HepG2 (cell line): ENCODE results near the gene C6orf15. TPM values are rescaled to one million over a fixed set of nuclear protein-coding genes. Genes with fewer than 3 reads are reported as not detected.

Experiments
- ARNT2 ChIP-seq: sonication (generic); formaldehyde crosslinking; IDR thresholded peaks from 2 replicates; pipeline ENCODE4 v1.8.0; 2022; ENCODE audit warnings: mild to moderate bottlenecking, low read depth, missing genetic modification reagents, moderate library complexity
- ATF7 ChIP-seq, 2 experiments: fragments of 450-650 bp in 1 of 2; sonication (generic) in 1 of 2; formaldehyde crosslinking in 1 of 2; IDR thresholded peaks; 2 replicates each; pipeline versions ENCODE4 v1.4.0 to v1.6.1; 2016 to 2020; ENCODE audit warnings: antibody characterized with exemption in 1 of 2, mild to moderate bottlenecking in 1 of 2, missing genetic modification reagents in 1 of 2
- ATF7-NPFF ChIP-seq: sonication (generic); formaldehyde crosslinking; IDR thresholded peaks from 2 replicates; pipeline ENCODE4 v1.8.1; 2023; ENCODE audit warnings: mild to moderate bottlenecking, low read depth, missing genetic modification reagents, moderate library complexity
- ELF3 ChIP-seq: IDR thresholded peaks from 2 replicates; pipeline ENCODE4 v1.6.1; 2016; ENCODE audit warnings: missing genetic modification reagents, missing compliant biosample characterization
- FOXK1 ChIP-seq: sonication (generic); formaldehyde crosslinking; IDR thresholded peaks from 2 replicates; pipeline ENCODE4 v1.4.0; 2020; ENCODE audit warnings: low read depth, missing genetic modification reagents, borderline replicate concordance
- GATAD2A ChIP-seq: IDR thresholded peaks from 2 replicates; pipeline ENCODE4 v1.6.1; 2016
- HNRNPK ChIP-seq: fragments of 200-400 bp; formaldehyde crosslinking; IDR thresholded peaks from 2 replicates; pipeline ENCODE4 v1.6.1; 2018; ENCODE audit warnings: low read length, low read depth, moderate library complexity, mild to moderate bottlenecking; ENCODE audit not compliant: poor library complexity, severe bottlenecking
- NCOR1 ChIP-seq: fragments of 200-600 bp; sonication (generic); IDR thresholded peaks from 2 replicates; pipeline ENCODE4 v1.7.0; 2017; ENCODE audit warnings: antibody characterized with exemption, low read length, borderline replicate concordance
- PHF21A ChIP-seq: sonication (generic); formaldehyde crosslinking; IDR thresholded peaks from 2 replicates; pipeline ENCODE4 v1.5.0; 2020; ENCODE audit warnings: mild to moderate bottlenecking, missing genetic modification reagents
- RBM22 ChIP-seq: fragments of 200-400 bp; formaldehyde crosslinking; optimal IDR thresholded peaks from 2 replicates; pipeline ENCODE3; 2017; ENCODE audit warnings: mild to moderate bottlenecking, low read length, moderate library complexity
- SP140L ChIP-seq: sonication (generic); formaldehyde crosslinking; IDR thresholded peaks from 2 replicates; pipeline ENCODE4 v1.4.0; 2020; ENCODE audit warnings: missing genetic modification reagents, borderline replicate concordance
- TARDBP ChIP-seq: sonication (generic); formaldehyde crosslinking; IDR thresholded peaks from 2 replicates; pipeline ENCODE4 v1.8.0; 2022; ENCODE audit warnings: mild to moderate bottlenecking, missing genetic modification reagents
- TRIM24 ChIP-seq: sonication (generic); formaldehyde crosslinking; IDR thresholded peaks from 2 replicates; pipeline ENCODE4 v1.8.0; 2022; ENCODE audit warnings: mild to moderate bottlenecking, missing genetic modification reagents
- ZKSCAN1 ChIP-seq: fragments of 150-350 bp; IDR thresholded peaks from 2 replicates; pipeline ENCODE4 v1.6.1; 2014; ENCODE audit warnings: low read length
- ZMAT3 ChIP-seq: sonication (generic); formaldehyde crosslinking; conservative IDR thresholded peaks from 2 replicates; pipeline ENCODE4 v1.7.0; 2021; ENCODE audit warnings: missing genetic modification reagents
- ZNF3 ChIP-seq: IDR thresholded peaks from 2 replicates; pipeline ENCODE4 v1.7.0; 2017; ENCODE audit warnings: inconsistent platforms
- ZNF33B ChIP-seq: sonication (generic); formaldehyde crosslinking; IDR thresholded peaks from 2 replicates; pipeline ENCODE4 v1.5.1; 2020; ENCODE audit warnings: mild to moderate bottlenecking, missing genetic modification reagents
- ZNF614 ChIP-seq: IDR thresholded peaks from 2 replicates; pipeline ENCODE4 v1.6.1; 2018; ENCODE audit warnings: missing biosample characterization, missing genetic modification reagents, inconsistent platforms, borderline replicate concordance
- ZNF776 ChIP-seq: sonication (generic); formaldehyde crosslinking; IDR thresholded peaks from 2 replicates; pipeline ENCODE4 v1.4.0; 2020; ENCODE audit warnings: mild to moderate bottlenecking, missing genetic modification reagents
- ZNF879 ChIP-seq: sonication (generic); formaldehyde crosslinking; IDR thresholded peaks from 2 replicates; pipeline ENCODE4 v1.8.1; 2023; ENCODE audit warnings: missing genetic modification reagents
- ZNF883 ChIP-seq: sonication (generic); formaldehyde crosslinking; IDR thresholded peaks from 2 replicates; pipeline ENCODE4 v1.5.1; 2020; ENCODE audit warnings: mild to moderate bottlenecking, missing genetic modification reagents; ENCODE audit errors: not compliant biosample characterization
- ZSCAN29 ChIP-seq: sonication (generic); formaldehyde crosslinking; conservative IDR thresholded peaks from 2 replicates; pipeline ENCODE4 v1.4.0; 2020; ENCODE audit warnings: mild to moderate bottlenecking, missing genetic modification reagents
- polyA plus RNA-seq, 8 experiments: library from polyadenylated mRNA; depleted of rRNA in 3 of 8; stranded (reverse) in 7 of 8; unstranded in 1 of 8; fragments of >200 nt; fragmentation: Illumina TruSeq in 4 of 8; extraction: Trizol in 4 of 8; gene quantifications; 2 replicates each; pipeline versions ENCODE4 v1.2.1 to v1.2.3, GENCODE V29; 2011 to 2016; ENCODE audit warnings: low read depth in 4 of 8, missing spikeins in 1 of 8, mixed read lengths in 1 of 8; ENCODE audit not compliant: insufficient read depth in 1 of 8
- total RNA-seq, 5 experiments: library from RNA; depleted of rRNA; stranded (reverse); fragments of >200 nt; fragmentation: Illumina TruSeq; extraction: Trizol; gene quantifications; 2 replicates each; pipeline ENCODE4 v1.2.3, GENCODE V29; 2016; ENCODE audit warnings: low read depth in 1 of 5
- TF ChIP-seq, protein P1 (sequence below): sonication (generic); formaldehyde crosslinking; conservative IDR thresholded peaks from 2 replicates; pipeline ENCODE4 v1.8.1; 2023; ENCODE audit warnings: missing genetic modification reagents
- TF ChIP-seq, protein P2 (sequence below): sonication (generic); formaldehyde crosslinking; IDR thresholded peaks from 2 replicates; pipeline ENCODE4 v1.4.0; 2020; ENCODE audit warnings: missing genetic modification reagents
- TF ChIP-seq, protein P3 (sequence below): sonication (generic); formaldehyde crosslinking; IDR thresholded peaks from 2 replicates; pipeline ENCODE4 v1.8.1; 2022; ENCODE audit warnings: mild to moderate bottlenecking, missing genetic modification reagents
- TF ChIP-seq, protein P4 (sequence below): sonication (generic); formaldehyde crosslinking; IDR thresholded peaks from 2 replicates; pipeline ENCODE4 v1.5.1; 2020; ENCODE audit warnings: mild to moderate bottlenecking, missing genetic modification reagents, moderate library complexity

Gene C6orf15
- total and polyA plus RNA-seq, 2 of the 13 experiments (the other 11 are each of a cell fraction or from before 2014, with no cell fraction given): not detected

DNA sequence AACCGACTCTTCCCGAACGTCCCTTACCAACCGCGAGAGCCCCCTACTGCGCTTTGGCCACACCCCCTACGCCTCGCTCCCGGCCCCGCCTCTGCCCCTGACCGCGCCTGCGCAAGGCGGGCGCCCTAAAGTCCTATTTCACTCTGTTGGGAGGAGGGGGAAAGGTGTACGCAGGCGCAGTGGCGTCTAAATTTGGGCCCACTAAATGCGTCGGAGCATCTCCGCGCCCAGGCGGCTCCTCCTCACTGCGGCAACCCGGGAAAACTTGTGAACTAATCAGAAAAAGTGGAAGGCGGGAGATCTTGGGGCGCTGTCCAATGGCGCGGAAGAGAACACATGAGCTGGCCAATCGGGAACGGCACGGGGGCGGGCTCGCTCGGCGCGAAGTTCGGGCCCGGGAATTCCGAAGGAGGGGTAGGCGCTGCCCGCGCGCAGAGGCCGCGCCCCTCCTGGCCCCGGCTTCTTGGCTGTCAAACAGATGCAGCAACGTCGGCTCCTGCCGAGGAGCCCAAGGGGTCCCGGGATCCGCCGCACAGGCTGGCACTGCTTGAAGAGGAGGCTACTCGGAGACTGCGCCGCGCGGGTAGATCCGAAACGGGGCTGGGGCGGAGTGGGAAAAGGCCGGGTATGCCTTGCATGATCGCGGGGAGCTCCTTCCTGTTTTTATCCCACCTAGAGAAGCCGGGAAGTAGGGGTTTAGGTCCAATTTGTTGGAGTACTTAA is 45.9 kb upstream of the C6orf15 start, which contains the start of gene TCF19 (continued):
- TF ChIP-seq, protein P1, sequence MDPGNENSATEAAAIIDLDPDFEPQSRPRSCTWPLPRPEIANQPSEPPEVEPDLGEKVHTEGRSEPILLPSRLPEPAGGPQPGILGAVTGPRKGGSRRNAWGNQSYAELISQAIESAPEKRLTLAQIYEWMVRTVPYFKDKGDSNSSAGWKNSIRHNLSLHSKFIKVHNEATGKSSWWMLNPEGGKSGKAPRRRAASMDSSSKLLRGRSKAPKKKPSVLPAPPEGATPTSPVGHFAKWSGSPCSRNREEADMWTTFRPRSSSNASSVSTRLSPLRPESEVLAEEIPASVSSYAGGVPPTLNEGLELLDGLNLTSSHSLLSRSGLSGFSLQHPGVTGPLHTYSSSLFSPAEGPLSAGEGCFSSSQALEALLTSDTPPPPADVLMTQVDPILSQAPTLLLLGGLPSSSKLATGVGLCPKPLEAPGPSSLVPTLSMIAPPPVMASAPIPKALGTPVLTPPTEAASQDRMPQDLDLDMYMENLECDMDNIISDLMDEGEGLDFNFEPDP (CRISPR knock-in tag): no peak
- TF ChIP-seq RBM22 (no peak), ZNF883 (CRISPR knock-in tag) (peak; percentile 30), HNRNPK (peak; percentile 96), ZNF3 (no peak), ZSCAN29 (CRISPR knock-in tag) (peak; percentile 87), ARNT2 (CRISPR knock-in tag) (peak; percentile 94), ATF7 (IDR thresholded peaks at IDR 0.05) (no peak), ATF7 (CRISPR knock-in tag; IDR thresholded peaks at IDR 0.05) (no peak), ZNF776 (CRISPR knock-in tag) (peak; percentile 29; the same call in 1 of the 2 replicates), FOXK1 (peak; percentile 63; the same call in 1 of the 2 replicates), ZMAT3 (no peak; the same call in 1 of the 2 replicates), ZKSCAN1 (no peak), GATAD2A (CRISPR knock-in tag) (no peak), ATF7-NPFF (peak; percentile 96), ZNF33B (CRISPR knock-in tag) (peak; percentile 50; the same call in 1 of the 2 replicates), TRIM24 (CRISPR knock-in tag) (no peak), ZNF614 (CRISPR knock-in tag) (no peak), ELF3 (CRISPR knock-in tag) (peak; percentile 21; the same call in 1 of the 2 replicates), PHF21A (CRISPR knock-in tag) (peak; percentile 88), SP140L (CRISPR knock-in tag) (no peak), ZNF879 (CRISPR knock-in tag) (no peak), NCOR1 (peak; percentile 76; the same call in 1 of the 2 replicates), TARDBP (CRISPR knock-in tag) (peak; percentile 86)
- TF ChIP-seq, protein P2, sequence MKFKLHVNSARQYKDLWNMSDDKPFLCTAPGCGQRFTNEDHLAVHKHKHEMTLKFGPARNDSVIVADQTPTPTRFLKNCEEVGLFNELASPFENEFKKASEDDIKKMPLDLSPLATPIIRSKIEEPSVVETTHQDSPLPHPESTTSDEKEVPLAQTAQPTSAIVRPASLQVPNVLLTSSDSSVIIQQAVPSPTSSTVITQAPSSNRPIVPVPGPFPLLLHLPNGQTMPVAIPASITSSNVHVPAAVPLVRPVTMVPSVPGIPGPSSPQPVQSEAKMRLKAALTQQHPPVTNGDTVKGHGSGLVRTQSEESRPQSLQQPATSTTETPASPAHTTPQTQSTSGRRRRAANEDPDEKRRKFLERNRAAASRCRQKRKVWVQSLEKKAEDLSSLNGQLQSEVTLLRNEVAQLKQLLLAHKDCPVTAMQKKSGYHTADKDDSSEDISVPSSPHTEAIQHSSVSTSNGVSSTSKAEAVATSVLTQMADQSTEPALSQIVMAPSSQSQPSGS (CRISPR knock-in tag): 0 out of 2 replicates have a peak, but pooled peaks have one; percentile 25
- TF ChIP-seq, protein P3, sequence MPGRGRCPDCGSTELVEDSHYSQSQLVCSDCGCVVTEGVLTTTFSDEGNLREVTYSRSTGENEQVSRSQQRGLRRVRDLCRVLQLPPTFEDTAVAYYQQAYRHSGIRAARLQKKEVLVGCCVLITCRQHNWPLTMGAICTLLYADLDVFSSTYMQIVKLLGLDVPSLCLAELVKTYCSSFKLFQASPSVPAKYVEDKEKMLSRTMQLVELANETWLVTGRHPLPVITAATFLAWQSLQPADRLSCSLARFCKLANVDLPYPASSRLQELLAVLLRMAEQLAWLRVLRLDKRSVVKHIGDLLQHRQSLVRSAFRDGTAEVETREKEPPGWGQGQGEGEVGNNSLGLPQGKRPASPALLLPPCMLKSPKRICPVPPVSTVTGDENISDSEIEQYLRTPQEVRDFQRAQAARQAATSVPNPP (CRISPR knock-in tag): peak; percentile 72; the same call in 1 of the 2 replicates
- TF ChIP-seq, protein P4, sequence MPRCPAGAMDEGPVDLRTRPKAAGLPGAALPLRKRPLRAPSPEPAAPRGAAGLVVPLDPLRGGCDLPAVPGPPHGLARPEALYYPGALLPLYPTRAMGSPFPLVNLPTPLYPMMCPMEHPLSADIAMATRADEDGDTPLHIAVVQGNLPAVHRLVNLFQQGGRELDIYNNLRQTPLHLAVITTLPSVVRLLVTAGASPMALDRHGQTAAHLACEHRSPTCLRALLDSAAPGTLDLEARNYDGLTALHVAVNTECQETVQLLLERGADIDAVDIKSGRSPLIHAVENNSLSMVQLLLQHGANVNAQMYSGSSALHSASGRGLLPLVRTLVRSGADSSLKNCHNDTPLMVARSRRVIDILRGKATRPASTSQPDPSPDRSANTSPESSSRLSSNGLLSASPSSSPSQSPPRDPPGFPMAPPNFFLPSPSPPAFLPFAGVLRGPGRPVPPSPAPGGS (CRISPR knock-in tag): peak; percentile 54
